SK-N-SH (cell line): Measurements from ENCODE around the gene KRT6A. TPM values are rescaled to one million over a fixed set of nuclear protein-coding genes. Genes with fewer than 3 reads are reported as not detected.

Source experiments
- CTCF ChIA-PET: fragments of 300-600, 350-600 bp; formaldehyde crosslinking; extraction: SDS; loops from one replicate; lab custom pipeline; 2021; lab: Yijun Ruan, JAX
- POLR2A ChIA-PET: fragments of 350-600 bp; sonication (Branson Sonifier 250); formaldehyde crosslinking; extraction: SDS; loops from one replicate; lab custom pipeline; 2020; ENCODE audit warnings: antibody characterized with exemption, inconsistent platforms; lab: Yijun Ruan, JAX
- DNase-seq: peaks from one replicate; pipeline ENCODE4 v3.0.0; 2012
- H2AFZ ChIP-seq: fragments of 200-600 bp; sonication (generic); 2 replicates; pipeline ENCODE4 v1.8.1; 2016; ENCODE audit warnings: antibody characterized with exemption, mild to moderate bottlenecking, low read depth
- H3F3A ChIP-seq: fragments of 200-600 bp; sonication (generic); replicated peaks from 2 replicates; pipeline ENCODE3; 2016; ENCODE audit warnings: antibody characterized with exemption, mild to moderate bottlenecking; ENCODE audit not compliant: insufficient read depth
- H3K27ac ChIP-seq, 2 experiments: fragments of 200-500 bp in 1 of 2; fragments of 200-600 bp in 1 of 2; sonication (Bioruptor generic) in 1 of 2; sonication (generic), shearing (Covaris generic) in 1 of 2; 2 replicates each; pipeline versions ENCODE4 v1.5.1 to v1.6.1; 2014 to 2016; ENCODE audit warnings: low read depth in 2 of 2, inconsistent platforms in 1 of 2, low read length in 1 of 2, mild to moderate bottlenecking in 1 of 2, mixed read lengths in 1 of 2
- H3K27me3 ChIP-seq: fragments of 200-600 bp; sonication (generic), shearing (Covaris generic); 2 replicates; pipeline ENCODE4 v1.6.1; 2016; ENCODE audit warnings: mixed run types; ENCODE audit not compliant: insufficient read depth
- H3K36me3 ChIP-seq, 2 experiments: fragments of 200-500 bp in 1 of 2; fragments of 200-600 bp in 1 of 2; sonication (Bioruptor generic) in 1 of 2; sonication (generic) in 1 of 2; replicated peaks in 1 of 2; 2 replicates each; pipeline versions ENCODE3 to v1.5.1; 2014 to 2016; ENCODE audit warnings: low read length in 1 of 2, mild to moderate bottlenecking in 1 of 2; ENCODE audit not compliant: insufficient read depth in 2 of 2, control insufficient read depth in 1 of 2
- H3K4me1 ChIP-seq, 2 experiments: fragments of 200-500 bp in 1 of 2; fragments of 200-600 bp in 1 of 2; sonication (Bioruptor generic) in 1 of 2; sonication (generic), shearing (Covaris generic) in 1 of 2; 2 replicates each; pipeline versions ENCODE4 v1.5.1 to v1.6.1; 2014 to 2016; ENCODE audit warnings: low read depth in 1 of 2, low read length in 1 of 2, mixed run types in 1 of 2; ENCODE audit not compliant: insufficient read depth in 2 of 2, control insufficient read depth in 1 of 2
- H3K4me2 ChIP-seq: fragments of 200-600 bp; sonication (generic), shearing (Covaris generic); 2 replicates; pipeline ENCODE4 v1.6.1; 2017; ENCODE audit warnings: mixed run types
- H3K4me3 ChIP-seq, 2 experiments: fragments of 200-500 bp in 1 of 2; fragments of 200-600 bp in 1 of 2; sonication (Bioruptor generic) in 1 of 2; sonication (generic), shearing (Covaris generic) in 1 of 2; 2 replicates each; pipeline versions ENCODE4 v1.5.1 to v1.8.1; 2014 to 2016; ENCODE audit warnings: low read depth in 2 of 2, inconsistent platforms in 1 of 2, low read length in 1 of 2, mild to moderate bottlenecking in 1 of 2, mixed read lengths in 1 of 2, moderate library complexity in 1 of 2
- H3K79me2 ChIP-seq: fragments of 200-600 bp; sonication (generic); 2 replicates; pipeline ENCODE4 v1.8.1; 2017; ENCODE audit warnings: mild to moderate bottlenecking; ENCODE audit not compliant: insufficient read depth
- H3K9ac ChIP-seq: fragments of 200-600 bp; sonication (generic); 2 replicates; pipeline ENCODE4 v1.6.1; 2017; ENCODE audit warnings: mixed run types
- H3K9me2 ChIP-seq: fragments of 200-600 bp; sonication (generic); 2 replicates; pipeline ENCODE4 v1.6.1; 2017; ENCODE audit warnings: mixed run types
- H3K9me3 ChIP-seq: fragments of 200-600 bp; sonication (generic); 2 replicates; pipeline ENCODE4 v1.6.1; 2017; ENCODE audit warnings: mixed run types, mild to moderate bottlenecking, moderate library complexity
- H4K20me1 ChIP-seq: fragments of 200-600 bp; sonication (generic); 2 replicates; pipeline ENCODE4 v1.6.1; 2017; ENCODE audit warnings: mild to moderate bottlenecking, mixed run types; ENCODE audit not compliant: insufficient read depth
- CHD2 ChIP-seq: fragments of 150-350 bp; IDR thresholded peaks from 2 replicates; pipeline ENCODE4 v1.6.1; 2018; ENCODE audit warnings: low read length; ENCODE audit not compliant: partially characterized antibody
- ELF1 ChIP-seq: IDR thresholded peaks from 2 replicates; pipeline ENCODE4 v1.4.0; 2012
- FOSL2 ChIP-seq: IDR thresholded peaks from 2 replicates; pipeline ENCODE4 v1.4.0; 2012; ENCODE audit warnings: low read depth, mild to moderate bottlenecking, moderate library complexity, borderline replicate concordance
- FOXM1 ChIP-seq: IDR thresholded peaks from 2 replicates; pipeline ENCODE4 v1.4.0; 2012; ENCODE audit warnings: low read depth, mild to moderate bottlenecking
- GABPA ChIP-seq: IDR thresholded peaks from 2 replicates; pipeline ENCODE4 v1.4.0; 2012; ENCODE audit warnings: low read depth, mild to moderate bottlenecking
- GATA2 ChIP-seq: sonication (generic); formaldehyde crosslinking; IDR thresholded peaks from 2 replicates; pipeline ENCODE4 v1.5.0; 2020; ENCODE audit warnings: mild to moderate bottlenecking, missing genetic modification reagents
- JUND ChIP-seq: IDR thresholded peaks from 2 replicates; pipeline ENCODE4 v1.4.0; 2012
- MAX ChIP-seq: IDR thresholded peaks from 2 replicates; pipeline ENCODE4 v1.4.0; 2012; ENCODE audit warnings: low read depth
- MXI1 ChIP-seq: IDR thresholded peaks from 2 replicates; pipeline ENCODE4 v1.6.1; 2012; ENCODE audit warnings: mild to moderate bottlenecking, low read depth, low read length, improper control_type of control experiment
- NRF1 ChIP-seq: IDR thresholded peaks from 2 replicates; pipeline ENCODE4 v1.6.1; 2012; ENCODE audit warnings: low read depth, mild to moderate bottlenecking, low read length
- RAD21 ChIP-seq: IDR thresholded peaks from 2 replicates; pipeline ENCODE4 v1.6.1; 2012; ENCODE audit warnings: mild to moderate bottlenecking, low read length
- SIN3A ChIP-seq: IDR thresholded peaks from 2 replicates; pipeline ENCODE4 v1.6.1; 2012; ENCODE audit warnings: low read depth, mild to moderate bottlenecking, low read length, moderate library complexity, borderline replicate concordance
- SMC3 ChIP-seq: IDR thresholded peaks from 2 replicates; pipeline ENCODE4 v1.6.1; 2012; ENCODE audit warnings: low read depth, low read length, improper control_type of control experiment
- TAF1 ChIP-seq: IDR thresholded peaks from 2 replicates; pipeline ENCODE4 v1.6.1; 2012; ENCODE audit warnings: low read depth, mild to moderate bottlenecking, low read length, moderate library complexity, borderline replicate concordance
- TCF12 ChIP-seq: IDR thresholded peaks from 2 replicates; pipeline ENCODE4 v1.4.0; 2012
- TEAD4 ChIP-seq: IDR thresholded peaks from 2 replicates; pipeline ENCODE4 v1.4.0; 2012; ENCODE audit warnings: mild to moderate bottlenecking, borderline replicate concordance; ENCODE audit not compliant: insufficient read depth
- YY1 ChIP-seq: IDR thresholded peaks from 2 replicates; pipeline ENCODE4 v1.4.0; 2012; ENCODE audit warnings: low read depth, mild to moderate bottlenecking
- ZBTB33 ChIP-seq: IDR thresholded peaks from 2 replicates; pipeline ENCODE4 v1.4.0; 2012; ENCODE audit warnings: low read depth, borderline replicate concordance
- WGBS: methylation state at CpG from one replicate; pipeline ENCODE4 v1.1.6; 2017; ENCODE audit warnings: low lambda C conversion rate; 5-methylcytosine and 5-hydroxymethylcytosine counted together
- polyA plus RNA-seq, 3 experiments: library from polyadenylated mRNA; depleted of rRNA; stranded (reverse); fragments of >200 nt; gene quantifications; 2 replicates each; pipeline ENCODE4 v1.2.3, GENCODE V29; 2012
- TF ChIP-seq, protein P1 (sequence below): IDR thresholded peaks from 2 replicates; pipeline ENCODE4 v1.6.1; 2012; ENCODE audit warnings: mild to moderate bottlenecking, low read depth, low read length, moderate library complexity
- TF ChIP-seq, protein P2 (sequence below): fragments of 200-600 bp; sonication (generic); IDR thresholded peaks from 2 replicates; pipeline ENCODE4 v1.6.1; 2017; ENCODE audit warnings: antibody characterized with exemption, mild to moderate bottlenecking, moderate library complexity

Gene KRT6A
- polyA plus RNA-seq, 1 of the 3 experiments (the other 2 are of a cell fraction) = not detected

- Histone ChIP-seq H3K27me3 (peaks cover 47% of the 10 kb centered on the region; the same call in 1 of the 2 replicates), H3K9me3 (no peaks in the 10 kb centered on the region), H3K79me2 (no peaks in the 10 kb centered on the region), H3K4me3 (no peak overlapping the region), H3K4me1 (no peaks in the 10 kb centered on the region), H3K4me2 (no peak overlapping the region), H2AFZ (no peak overlapping the region), H3K27ac (no peak overlapping the region), H3K9ac (no peak overlapping the region), H3K36me3 (no peaks in the 10 kb centered on the region), H4K20me1 (no peaks in the 10 kb centered on the region), H3K9me2 (no peaks in the 10 kb centered on the region), H3F3A (no peaks in the 10 kb centered on the region)
- ChIA-PET POLR2A (no interaction called here), CTCF (interaction anchor here (3.2 kb wide), 1 partner anchor 12 kb away, joined by 9 read pairs; no protein-coding TSS in a partner anchor)
- WGBS = 35% methylated on average over 8 of the region's 8 CpGs
- DNase-seq = no peak
- TF ChIP-seq NRF1 (no peak), YY1 (no peak), ZBTB33 (no peak), TAF1 (no peak), GATA2 (CRISPR knock-in tag) (no peak), FOXM1 (no peak), SMC3 (no peak), SIN3A (no peak), MXI1 (no peak), GABPA (no peak), TCF12 (no peak), TEAD4 (no peak), ELF1 (no peak), MAX (no peak), RAD21 (no peak), JUND (no peak), FOSL2 (no peak), CHD2 (no peak)
- TF ChIP-seq, protein P1, sequence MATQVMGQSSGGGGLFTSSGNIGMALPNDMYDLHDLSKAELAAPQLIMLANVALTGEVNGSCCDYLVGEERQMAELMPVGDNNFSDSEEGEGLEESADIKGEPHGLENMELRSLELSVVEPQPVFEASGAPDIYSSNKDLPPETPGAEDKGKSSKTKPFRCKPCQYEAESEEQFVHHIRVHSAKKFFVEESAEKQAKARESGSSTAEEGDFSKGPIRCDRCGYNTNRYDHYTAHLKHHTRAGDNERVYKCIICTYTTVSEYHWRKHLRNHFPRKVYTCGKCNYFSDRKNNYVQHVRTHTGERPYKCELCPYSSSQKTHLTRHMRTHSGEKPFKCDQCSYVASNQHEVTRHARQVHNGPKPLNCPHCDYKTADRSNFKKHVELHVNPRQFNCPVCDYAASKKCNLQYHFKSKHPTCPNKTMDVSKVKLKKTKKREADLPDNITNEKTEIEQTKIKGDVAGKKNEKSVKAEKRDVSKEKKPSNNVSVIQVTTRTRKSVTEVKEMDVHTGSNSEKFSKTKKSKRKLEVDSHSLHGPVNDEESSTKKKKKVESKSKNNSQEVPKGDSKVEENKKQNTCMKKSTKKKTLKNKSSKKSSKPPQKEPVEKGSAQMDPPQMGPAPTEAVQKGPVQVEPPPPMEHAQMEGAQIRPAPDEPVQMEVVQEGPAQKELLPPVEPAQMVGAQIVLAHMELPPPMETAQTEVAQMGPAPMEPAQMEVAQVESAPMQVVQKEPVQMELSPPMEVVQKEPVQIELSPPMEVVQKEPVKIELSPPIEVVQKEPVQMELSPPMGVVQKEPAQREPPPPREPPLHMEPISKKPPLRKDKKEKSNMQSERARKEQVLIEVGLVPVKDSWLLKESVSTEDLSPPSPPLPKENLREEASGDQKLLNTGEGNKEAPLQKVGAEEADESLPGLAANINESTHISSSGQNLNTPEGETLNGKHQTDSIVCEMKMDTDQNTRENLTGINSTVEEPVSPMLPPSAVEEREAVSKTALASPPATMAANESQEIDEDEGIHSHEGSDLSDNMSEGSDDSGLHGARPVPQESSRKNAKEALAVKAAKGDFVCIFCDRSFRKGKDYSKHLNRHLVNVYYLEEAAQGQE = no peak
- TF ChIP-seq, protein P2, sequence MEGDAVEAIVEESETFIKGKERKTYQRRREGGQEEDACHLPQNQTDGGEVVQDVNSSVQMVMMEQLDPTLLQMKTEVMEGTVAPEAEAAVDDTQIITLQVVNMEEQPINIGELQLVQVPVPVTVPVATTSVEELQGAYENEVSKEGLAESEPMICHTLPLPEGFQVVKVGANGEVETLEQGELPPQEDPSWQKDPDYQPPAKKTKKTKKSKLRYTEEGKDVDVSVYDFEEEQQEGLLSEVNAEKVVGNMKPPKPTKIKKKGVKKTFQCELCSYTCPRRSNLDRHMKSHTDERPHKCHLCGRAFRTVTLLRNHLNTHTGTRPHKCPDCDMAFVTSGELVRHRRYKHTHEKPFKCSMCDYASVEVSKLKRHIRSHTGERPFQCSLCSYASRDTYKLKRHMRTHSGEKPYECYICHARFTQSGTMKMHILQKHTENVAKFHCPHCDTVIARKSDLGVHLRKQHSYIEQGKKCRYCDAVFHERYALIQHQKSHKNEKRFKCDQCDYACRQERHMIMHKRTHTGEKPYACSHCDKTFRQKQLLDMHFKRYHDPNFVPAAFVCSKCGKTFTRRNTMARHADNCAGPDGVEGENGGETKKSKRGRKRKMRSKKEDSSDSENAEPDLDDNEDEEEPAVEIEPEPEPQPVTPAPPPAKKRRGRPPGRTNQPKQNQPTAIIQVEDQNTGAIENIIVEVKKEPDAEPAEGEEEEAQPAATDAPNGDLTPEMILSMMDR = no peak
These were observed 25.7 kb upstream of the KRT6A start for GRCh38 chr12:52518574-52519386.
